PC-3 (cell line): ENCODE measurements around the gene TPP2.

Source experiments
- EZH2 ChIP-seq: fragments of 300-600 bp; sonication (generic); IDR thresholded peaks from one replicate; pipeline ENCODE4 v1.6.1; 2017; ENCODE audit warnings: antibody characterized with exemption, mild to moderate bottlenecking, low read length; ENCODE audit not compliant: unreplicated experiment
- EZH2phosphoT487 ChIP-seq: fragments of 300-600 bp; sonication (generic); IDR thresholded peaks from 2 replicates; pipeline ENCODE4 v1.6.1; 2018; ENCODE audit warnings: mild to moderate bottlenecking, antibody characterized with exemption, low read length, borderline replicate concordance
- TF ChIP-seq, protein P1 (sequence below): fragments of 300-600 bp; sonication (generic); conservative IDR thresholded peaks from 2 replicates; pipeline ENCODE4 v1.5.1; 2017; ENCODE audit warnings: antibody characterized with exemption, low read depth, mild to moderate bottlenecking, low read length

DNA sequence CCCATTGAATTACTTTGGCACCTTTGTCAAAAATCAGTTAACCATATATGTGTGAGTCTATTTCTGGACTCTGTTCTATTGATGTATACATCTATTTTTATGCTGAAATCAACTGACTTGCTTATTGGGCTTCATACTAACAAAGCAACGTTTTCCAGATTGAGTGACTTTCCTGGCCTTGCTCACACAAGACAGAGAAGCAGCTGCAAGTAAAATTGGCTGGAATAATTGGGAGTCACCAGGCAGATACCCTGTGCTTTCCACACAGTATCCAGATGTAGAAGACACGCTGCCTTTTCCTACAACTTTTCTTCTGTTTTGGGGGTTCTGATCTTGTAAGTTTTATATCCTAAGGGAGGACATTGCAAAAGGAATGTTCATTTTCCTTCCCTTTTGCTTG, 86.9 kb downstream of the TPP2 start:
- TF ChIP-seq, protein P1, sequence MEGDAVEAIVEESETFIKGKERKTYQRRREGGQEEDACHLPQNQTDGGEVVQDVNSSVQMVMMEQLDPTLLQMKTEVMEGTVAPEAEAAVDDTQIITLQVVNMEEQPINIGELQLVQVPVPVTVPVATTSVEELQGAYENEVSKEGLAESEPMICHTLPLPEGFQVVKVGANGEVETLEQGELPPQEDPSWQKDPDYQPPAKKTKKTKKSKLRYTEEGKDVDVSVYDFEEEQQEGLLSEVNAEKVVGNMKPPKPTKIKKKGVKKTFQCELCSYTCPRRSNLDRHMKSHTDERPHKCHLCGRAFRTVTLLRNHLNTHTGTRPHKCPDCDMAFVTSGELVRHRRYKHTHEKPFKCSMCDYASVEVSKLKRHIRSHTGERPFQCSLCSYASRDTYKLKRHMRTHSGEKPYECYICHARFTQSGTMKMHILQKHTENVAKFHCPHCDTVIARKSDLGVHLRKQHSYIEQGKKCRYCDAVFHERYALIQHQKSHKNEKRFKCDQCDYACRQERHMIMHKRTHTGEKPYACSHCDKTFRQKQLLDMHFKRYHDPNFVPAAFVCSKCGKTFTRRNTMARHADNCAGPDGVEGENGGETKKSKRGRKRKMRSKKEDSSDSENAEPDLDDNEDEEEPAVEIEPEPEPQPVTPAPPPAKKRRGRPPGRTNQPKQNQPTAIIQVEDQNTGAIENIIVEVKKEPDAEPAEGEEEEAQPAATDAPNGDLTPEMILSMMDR: no peak
- no peak for TF ChIP-seq EZH2
- no peak for TF ChIP-seq EZH2phosphoT487
